ENCODE measurements around the gene CISH. TPM values are rescaled to one million over a fixed set of nuclear protein-coding genes. Genes with fewer than 3 reads are reported as not detected.

Gene CISH
- total and polyA plus RNA-seq, 2 donors from 2014 or later = 30.8 to 59.4 TPM

DNA sequence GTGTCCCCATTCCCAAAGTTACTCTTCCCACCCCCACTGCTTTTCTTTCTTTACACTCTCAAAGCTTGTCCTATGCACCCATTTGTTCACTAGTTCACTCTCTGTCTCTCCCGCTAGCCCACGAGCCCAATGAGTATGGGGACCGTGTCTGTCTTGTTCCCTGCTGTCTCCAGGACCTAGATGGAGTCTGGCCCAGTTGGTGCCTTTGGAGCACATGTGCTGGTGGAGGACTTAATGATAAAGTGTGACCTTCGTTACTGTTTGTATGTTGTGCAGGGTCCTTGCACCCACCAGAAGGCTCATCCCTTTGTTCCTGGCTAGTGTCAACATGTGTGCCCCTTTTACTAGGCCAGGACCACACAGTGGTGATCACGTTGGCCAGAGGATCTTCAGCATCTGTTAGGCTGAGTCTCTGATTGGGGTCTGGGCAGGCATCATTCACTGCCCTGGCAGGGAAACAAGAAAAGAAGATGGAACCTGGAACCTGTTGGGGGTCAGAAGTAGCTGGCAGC is 7.4 kb downstream of the CISH start:
- Histone ChIP-seq H3K27me3 (ENCODE audit: control insufficient read depth, insufficient read depth, low read length) (no peaks in the 10 kb centered on the region), H3K9me3 (ENCODE audit: control insufficient read depth in 2 of 3, insufficient read depth in 1 of 3, low read length in 3 of 3) (no peaks in the 10 kb centered on the region), H3K36me3 (ENCODE audit: control insufficient read depth in 2 of 3, insufficient read depth in 3 of 3, low read length in 3 of 3) (peaks cover 0 to 42% (median 36%) of the 10 kb centered on the region in 3 donors), H3K4me3 (ENCODE audit: low read length in 3 of 3) (no peak overlapping the region), H3K4me1 (ENCODE audit: control insufficient read depth in 2 of 3, insufficient read depth in 2 of 3, low read depth in 1 of 3, low read length in 3 of 3) (peaks cover 4 to 95% (median 89%) of the 10 kb centered on the region in 3 donors), H3K9ac (ENCODE audit: low read length in 3 of 3) (peak overlapping the region in 1 of 3 donors; percentile 99), H3K27ac (ENCODE audit: low read depth in 2 of 2, low read length in 2 of 2) (peak overlapping the region; percentile 99)
- intact Hi-C loops (cut with DNase I) = no loop called here
- DNase-seq (no peak), FAIRE-seq (no peak)
- TF ChIP-seq, protein P1, sequence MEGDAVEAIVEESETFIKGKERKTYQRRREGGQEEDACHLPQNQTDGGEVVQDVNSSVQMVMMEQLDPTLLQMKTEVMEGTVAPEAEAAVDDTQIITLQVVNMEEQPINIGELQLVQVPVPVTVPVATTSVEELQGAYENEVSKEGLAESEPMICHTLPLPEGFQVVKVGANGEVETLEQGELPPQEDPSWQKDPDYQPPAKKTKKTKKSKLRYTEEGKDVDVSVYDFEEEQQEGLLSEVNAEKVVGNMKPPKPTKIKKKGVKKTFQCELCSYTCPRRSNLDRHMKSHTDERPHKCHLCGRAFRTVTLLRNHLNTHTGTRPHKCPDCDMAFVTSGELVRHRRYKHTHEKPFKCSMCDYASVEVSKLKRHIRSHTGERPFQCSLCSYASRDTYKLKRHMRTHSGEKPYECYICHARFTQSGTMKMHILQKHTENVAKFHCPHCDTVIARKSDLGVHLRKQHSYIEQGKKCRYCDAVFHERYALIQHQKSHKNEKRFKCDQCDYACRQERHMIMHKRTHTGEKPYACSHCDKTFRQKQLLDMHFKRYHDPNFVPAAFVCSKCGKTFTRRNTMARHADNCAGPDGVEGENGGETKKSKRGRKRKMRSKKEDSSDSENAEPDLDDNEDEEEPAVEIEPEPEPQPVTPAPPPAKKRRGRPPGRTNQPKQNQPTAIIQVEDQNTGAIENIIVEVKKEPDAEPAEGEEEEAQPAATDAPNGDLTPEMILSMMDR (IDR thresholded peaks at IDR 0.05; ENCODE audit: borderline replicate concordance, extremely low read depth, insufficient read depth) = no peak

DNA sequence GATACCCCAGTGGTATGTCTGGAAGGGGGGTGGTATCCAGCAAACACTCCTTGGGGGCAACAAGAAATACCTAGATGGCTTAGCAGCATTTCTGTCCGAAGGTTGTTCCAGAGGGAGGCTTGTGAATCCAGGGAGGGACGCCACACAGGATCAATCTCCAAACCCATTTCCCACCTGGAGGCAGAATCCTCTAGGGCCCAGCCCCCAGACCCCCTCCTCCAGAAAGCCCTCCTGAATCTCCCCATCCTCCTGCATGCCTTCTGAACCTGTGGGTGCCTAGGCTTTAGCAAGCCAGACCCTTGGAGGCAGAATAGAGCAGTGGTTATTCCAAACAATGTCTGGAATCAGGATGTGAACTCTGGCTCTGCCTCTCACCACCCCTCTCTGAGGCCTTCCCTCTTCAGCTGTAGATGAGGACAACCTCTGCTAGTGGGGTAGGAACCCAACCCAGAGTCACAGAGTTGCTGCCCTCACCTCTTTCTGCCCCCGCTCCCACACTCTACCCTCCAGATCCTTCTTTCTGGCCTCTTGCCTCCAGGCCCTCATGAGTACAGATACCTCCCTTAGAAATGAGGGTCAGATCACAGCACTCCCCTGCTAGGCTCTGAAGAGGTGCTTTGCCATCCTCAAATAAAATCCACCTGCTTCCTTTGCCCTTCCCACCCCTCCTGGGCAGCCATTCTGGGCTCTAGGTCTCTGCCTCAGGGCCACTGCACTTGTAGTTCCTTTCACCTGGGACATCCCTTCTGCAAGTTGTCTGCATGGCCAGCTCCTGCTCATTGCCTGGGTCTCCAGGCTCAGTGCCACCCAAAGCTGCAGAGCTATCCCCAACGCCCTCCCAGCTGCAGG is 8.1 kb downstream of the CISH start:
- intact Hi-C loops (cut with DNase I) = no loop called here
- no peak overlapping the region for H3K4me3 ChIP-seq (ENCODE audit: low read length in 3 of 3)
- peak overlapping the region in 2 of 3 donors; percentile 11 to 99 for H3K9ac ChIP-seq (ENCODE audit: low read length in 3 of 3)
- no peaks in the 10 kb centered on the region for H3K9me3 ChIP-seq (ENCODE audit: control insufficient read depth in 2 of 3, insufficient read depth in 1 of 3, low read length in 3 of 3)
- TF ChIP-seq, protein P1 (IDR thresholded peaks at IDR 0.05; ENCODE audit: borderline replicate concordance, extremely low read depth, insufficient read depth) = no peak
- FAIRE-seq (no peak), DNase-seq (no peak)
- peak overlapping the region; percentile 99 for H3K27ac ChIP-seq (ENCODE audit: low read depth in 2 of 2, low read length in 2 of 2)
- peaks cover 4 to 92% (median 91%) of the 10 kb centered on the region in 3 donors for H3K4me1 ChIP-seq (ENCODE audit: control insufficient read depth in 2 of 3, insufficient read depth in 2 of 3, low read depth in 1 of 3, low read length in 3 of 3)
- H3K27me3 ChIP-seq (ENCODE audit: control insufficient read depth, insufficient read depth, low read length) = no peaks in the 10 kb centered on the region
- H3K36me3 ChIP-seq (ENCODE audit: control insufficient read depth in 2 of 3, insufficient read depth in 3 of 3, low read length in 3 of 3) = peaks cover 0 to 38% (median 32%) of the 10 kb centered on the region in 3 donors

DNA sequence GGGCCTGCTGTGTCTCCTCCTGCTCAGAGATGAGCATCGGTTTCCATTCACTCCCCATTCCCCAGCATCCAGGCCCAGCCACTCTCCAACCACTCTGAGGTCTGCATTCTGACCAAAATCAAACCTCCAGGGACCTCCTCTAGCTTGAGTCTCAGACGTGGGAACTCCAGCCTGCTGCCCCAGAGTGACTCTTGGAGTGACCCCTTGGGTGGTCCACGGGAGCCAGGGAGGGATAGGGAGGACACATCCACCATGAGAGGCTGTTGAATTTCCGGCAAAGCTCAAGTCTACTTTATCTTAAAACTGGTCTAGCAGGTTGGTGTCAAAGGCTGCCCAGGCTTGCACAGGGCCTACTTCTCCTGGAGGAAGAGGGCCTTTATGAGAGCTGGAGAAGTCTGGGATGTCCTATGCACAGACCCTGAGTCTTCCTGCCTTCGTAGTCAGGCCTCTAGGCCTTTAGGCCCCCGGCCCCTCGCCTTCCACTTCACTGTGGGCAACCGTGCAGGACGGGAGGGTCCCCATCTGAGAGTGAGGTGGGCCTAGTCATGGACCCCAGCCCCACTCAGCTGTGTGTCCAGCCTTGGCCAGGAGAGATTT is 8.9 kb downstream of the CISH start:
- TF ChIP-seq, protein P1 (IDR thresholded peaks at IDR 0.05; ENCODE audit: borderline replicate concordance, extremely low read depth, insufficient read depth) = no peak
- FAIRE-seq (no peak), DNase-seq (peak in 2 of 5 donors; percentile 28 to 46)
- peaks cover 4 to 84% (median 83%) of the 10 kb centered on the region in 3 donors for H3K4me1 ChIP-seq (ENCODE audit: control insufficient read depth in 2 of 3, insufficient read depth in 2 of 3, low read depth in 1 of 3, low read length in 3 of 3)
- H3K36me3 ChIP-seq (ENCODE audit: control insufficient read depth in 2 of 3, insufficient read depth in 3 of 3, low read length in 3 of 3) = peaks cover 0 to 31% (median 24%) of the 10 kb centered on the region in 3 donors
- peak overlapping the region; percentile 99 for H3K27ac ChIP-seq (ENCODE audit: low read depth in 2 of 2, low read length in 2 of 2)
- no peak overlapping the region for H3K4me3 ChIP-seq (ENCODE audit: low read length in 3 of 3)
- no peaks in the 10 kb centered on the region for H3K27me3 ChIP-seq (ENCODE audit: control insufficient read depth, insufficient read depth, low read length)
- no peaks in the 10 kb centered on the region for H3K9me3 ChIP-seq (ENCODE audit: control insufficient read depth in 2 of 3, insufficient read depth in 1 of 3, low read length in 3 of 3)
- intact Hi-C loops (cut with DNase I) = no loop called here
- peak overlapping the region in 2 of 3 donors; percentile 8 to 99 for H3K9ac ChIP-seq (ENCODE audit: low read length in 3 of 3)

All from kidney (tissue), 14 donors.